Measurements from ENCODE around the gene CCDC89. TPM values are rescaled to one million over a fixed set of nuclear protein-coding genes. Genes with fewer than 3 reads are reported as not detected.

Gene CCDC89
- total RNA-seq (1 to 10 TPM; 1.1 to 1.9 TPM), polyA plus RNA-seq (1 to 10 TPM; 1.6 TPM)
- long read RNA-seq, donor 1, partial matches to known transcripts = 0 of 1 reads
- long read RNA-seq, donor 1, other reads (novel, unspliced or antisense) = 0 of 1 reads
- long read RNA-seq, donor 2 = 0 reads

GRCh38 chr11:85685820-85686459 lies at the start of gene CCDC89:
Gene CCDC89 (minus strand): TSS chr11:85686195. CDS start chr11:85686130, 65 bp downstream.
- intact Hi-C loops (cut with DNase I) = no loop called here
- H3K4me1 ChIP-seq (ENCODE audit: control insufficient read depth in 1 of 2, insufficient read depth in 2 of 2, low read length in 2 of 2) = no peaks in the 10 kb centered on the region
- peak; percentile 89 for ATAC-seq (ENCODE audit: low FRiP score)
- peak within 1 kb of the TSS; percentile 16 to 21 for H3K4me3 ChIP-seq (ENCODE audit: low read length in 2 of 2)
- no peaks in the 10 kb centered on the region for H3K27me3 ChIP-seq (ENCODE audit: control insufficient read depth in 1 of 2, insufficient read depth in 2 of 2, low read length in 1 of 2)
- WGBS, 2 donors = 7 to 9% methylated on average over 13 of the region's 13 CpGs
- H3K27ac ChIP-seq (ENCODE audit: low read depth in 1 of 2, low read length in 2 of 2) = peak within 1 kb of the TSS; percentile 20 to 30
- no peaks in the 10 kb centered on the region for H3K36me3 ChIP-seq (ENCODE audit: control insufficient read depth in 1 of 2, insufficient read depth in 2 of 2, low read length in 1 of 2)
- no peaks in the 10 kb centered on the region for H3K9me3 ChIP-seq (ENCODE audit: control insufficient read depth, low read length)
- DNase-seq = peak; percentile 82 to 90

GRCh38 chr11:85732965-85733364 lies 47.0 kb upstream of the CCDC89 start:
- ATAC-seq (ENCODE audit: low FRiP score) = no peak
- DNase-seq = no peak

GRCh38 chr11:85726381-85726780 lies 40.4 kb upstream of the CCDC89 start:
- Histone ChIP-seq H3K27me3 (ENCODE audit: control insufficient read depth in 1 of 2, insufficient read depth in 2 of 2, low read length in 1 of 2) (no peaks in the 10 kb centered on the region), H3K9me3 (ENCODE audit: control insufficient read depth, low read length) (no peaks in the 10 kb centered on the region), H3K27ac (ENCODE audit: low read depth in 1 of 2, low read length in 2 of 2) (no peak overlapping the region), H3K36me3 (ENCODE audit: control insufficient read depth in 1 of 2, insufficient read depth in 2 of 2, low read length in 1 of 2) (no peaks in the 10 kb centered on the region), H3K4me3 (ENCODE audit: low read length in 2 of 2) (no peak overlapping the region), H3K4me1 (ENCODE audit: control insufficient read depth in 1 of 2, insufficient read depth in 2 of 2, low read length in 2 of 2) (no peaks in the 10 kb centered on the region)
- intact Hi-C loops (cut with DNase I) = no loop called here
- WGBS, 2 donors = 93% methylated on average over 3 of the region's 3 CpGs
- DNase-seq (no peak), ATAC-seq (ENCODE audit: low FRiP score) (no peak)

More at GRCh38 chr11:85732965-85733364, 47.0 kb upstream of the CCDC89 start:
- no peak overlapping the region for H3K27ac ChIP-seq (ENCODE audit: low read depth in 1 of 2, low read length in 2 of 2)
- H3K36me3 ChIP-seq (ENCODE audit: control insufficient read depth in 1 of 2, insufficient read depth in 2 of 2, low read length in 1 of 2) = no peaks in the 10 kb centered on the region
- no peak overlapping the region for H3K4me3 ChIP-seq (ENCODE audit: low read length in 2 of 2)
- no peaks in the 10 kb centered on the region for H3K27me3 ChIP-seq (ENCODE audit: control insufficient read depth in 1 of 2, insufficient read depth in 2 of 2, low read length in 1 of 2)
- H3K9me3 ChIP-seq (ENCODE audit: control insufficient read depth, low read length) = no peaks in the 10 kb centered on the region
- no peaks in the 10 kb centered on the region for H3K4me1 ChIP-seq (ENCODE audit: control insufficient read depth in 1 of 2, insufficient read depth in 2 of 2, low read length in 2 of 2)
- intact Hi-C loops (cut with DNase I) = no loop called here

- no peak overlapping the region for H3K4me3 ChIP-seq (ENCODE audit: low read length in 2 of 2)
- WGBS, 2 donors = 60 to 64% methylated on average over 3 of the region's 3 CpGs
- DNase-seq (no peak), ATAC-seq (ENCODE audit: low FRiP score) (peak; percentile 59)
- H3K27ac ChIP-seq (ENCODE audit: low read depth in 1 of 2, low read length in 2 of 2) = no peak overlapping the region
- H3K9me3 ChIP-seq (ENCODE audit: control insufficient read depth, low read length) = no peaks in the 10 kb centered on the region
- no peaks in the 10 kb centered on the region for H3K4me1 ChIP-seq (ENCODE audit: control insufficient read depth in 1 of 2, insufficient read depth in 2 of 2, low read length in 2 of 2)
- intact Hi-C loops (cut with DNase I) = no loop called here
- H3K27me3 ChIP-seq (ENCODE audit: control insufficient read depth in 1 of 2, insufficient read depth in 2 of 2, low read length in 1 of 2) = no peaks in the 10 kb centered on the region
- no peaks in the 10 kb centered on the region for H3K36me3 ChIP-seq (ENCODE audit: control insufficient read depth in 1 of 2, insufficient read depth in 2 of 2, low read length in 1 of 2)
These were observed 39.7 kb upstream of the CCDC89 start for GRCh38 chr11:85725510-85726258.

GRCh38 chr11:85724748-85725465 lies 38.9 kb upstream of the CCDC89 start:
- H3K27ac ChIP-seq (ENCODE audit: low read depth in 1 of 2, low read length in 2 of 2) = no peak overlapping the region
- no peaks in the 10 kb centered on the region for H3K36me3 ChIP-seq (ENCODE audit: control insufficient read depth in 1 of 2, insufficient read depth in 2 of 2, low read length in 1 of 2)
- no peak overlapping the region for H3K4me3 ChIP-seq (ENCODE audit: low read length in 2 of 2)
- no peaks in the 10 kb centered on the region for H3K4me1 ChIP-seq (ENCODE audit: control insufficient read depth in 1 of 2, insufficient read depth in 2 of 2, low read length in 2 of 2)
- DNase-seq = no peak
- ATAC-seq (ENCODE audit: low FRiP score) = peak; percentile 69
- WGBS, 2 donors = 77% methylated on average over 6 of the region's 6 CpGs
- H3K27me3 ChIP-seq (ENCODE audit: control insufficient read depth in 1 of 2, insufficient read depth in 2 of 2, low read length in 1 of 2) = no peaks in the 10 kb centered on the region
- H3K9me3 ChIP-seq (ENCODE audit: control insufficient read depth, low read length) = no peaks in the 10 kb centered on the region
- intact Hi-C loops (cut with DNase I) = no loop called here

- DNase-seq = no peak
- no peaks in the 10 kb centered on the region for H3K36me3 ChIP-seq (ENCODE audit: control insufficient read depth in 1 of 2, insufficient read depth in 2 of 2, low read length in 1 of 2)
- no peak for ATAC-seq (ENCODE audit: low FRiP score)
- H3K9me3 ChIP-seq (ENCODE audit: control insufficient read depth, low read length) = no peaks in the 10 kb centered on the region
- H3K4me3 ChIP-seq (ENCODE audit: low read length in 2 of 2) = no peak overlapping the region
- 83 to 84% methylated on average over 5 of the region's 5 CpGs for WGBS, 2 donors
- peaks cover 0 to 3% of the 10 kb centered on the region in 2 donors for H3K4me1 ChIP-seq (ENCODE audit: control insufficient read depth in 1 of 2, insufficient read depth in 2 of 2, low read length in 2 of 2)
- intact Hi-C loops (cut with DNase I) = no loop called here
- no peaks in the 10 kb centered on the region for H3K27me3 ChIP-seq (ENCODE audit: control insufficient read depth in 1 of 2, insufficient read depth in 2 of 2, low read length in 1 of 2)
- H3K27ac ChIP-seq (ENCODE audit: low read depth in 1 of 2, low read length in 2 of 2) = no peak overlapping the region
These were observed 37.1 kb upstream of the CCDC89 start for GRCh38 chr11:85723088-85723487.

- Histone ChIP-seq H3K4me1 (ENCODE audit: control insufficient read depth in 1 of 2, insufficient read depth in 2 of 2, low read length in 2 of 2) (peaks cover 0 to 3% of the 10 kb centered on the region in 2 donors), H3K27me3 (ENCODE audit: control insufficient read depth in 1 of 2, insufficient read depth in 2 of 2, low read length in 1 of 2) (no peaks in the 10 kb centered on the region), H3K36me3 (ENCODE audit: control insufficient read depth in 1 of 2, insufficient read depth in 2 of 2, low read length in 1 of 2) (no peaks in the 10 kb centered on the region), H3K4me3 (ENCODE audit: low read length in 2 of 2) (no peak overlapping the region), H3K27ac (ENCODE audit: low read depth in 1 of 2, low read length in 2 of 2) (no peak overlapping the region), H3K9me3 (ENCODE audit: control insufficient read depth, low read length) (no peaks in the 10 kb centered on the region)
- intact Hi-C loops (cut with DNase I) = no loop called here
- DNase-seq = no peak
- 95 to 97% methylated on average over 3 of the region's 3 CpGs for WGBS, 2 donors
- ATAC-seq (ENCODE audit: low FRiP score) = no peak
These were observed 35.2 kb upstream of the CCDC89 start for GRCh38 chr11:85721191-85721590.

- H3K27ac ChIP-seq (ENCODE audit: low read depth in 1 of 2, low read length in 2 of 2) = no peak overlapping the region
- H3K36me3 ChIP-seq (ENCODE audit: control insufficient read depth in 1 of 2, insufficient read depth in 2 of 2, low read length in 1 of 2) = no peaks in the 10 kb centered on the region
- peak; percentile 60 for ATAC-seq (ENCODE audit: low FRiP score)
- no peaks in the 10 kb centered on the region for H3K9me3 ChIP-seq (ENCODE audit: control insufficient read depth, low read length)
- WGBS, 2 donors = 13 to 24% methylated on average over 10 of the region's 10 CpGs
- intact Hi-C loops (cut with DNase I) = loop anchor here in 1 of 2 donors (10.0 kb wide), 1 partner anchor 106 kb away; no protein-coding TSS in a partner anchor
- peak overlapping the region in 1 of 2 donors; percentile 3 for H3K4me3 ChIP-seq (ENCODE audit: low read length in 2 of 2)
- H3K27me3 ChIP-seq (ENCODE audit: control insufficient read depth in 1 of 2, insufficient read depth in 2 of 2, low read length in 1 of 2) = no peaks in the 10 kb centered on the region
- peaks cover 0 to 3% of the 10 kb centered on the region in 2 donors for H3K4me1 ChIP-seq (ENCODE audit: control insufficient read depth in 1 of 2, insufficient read depth in 2 of 2, low read length in 2 of 2)
- DNase-seq = peak; percentile 69 to 81
These were observed 33.2 kb upstream of the CCDC89 start for GRCh38 chr11:85718991-85719807.
